Measurements from ENCODE around the gene TMEM132A. TPM values are rescaled to one million over a fixed set of nuclear protein-coding genes. Genes with fewer than 3 reads are reported as not detected.

TMEM132A gene
- total RNA-seq, 1 experiment from 2014 or later = 54.4 TPM

DNA sequence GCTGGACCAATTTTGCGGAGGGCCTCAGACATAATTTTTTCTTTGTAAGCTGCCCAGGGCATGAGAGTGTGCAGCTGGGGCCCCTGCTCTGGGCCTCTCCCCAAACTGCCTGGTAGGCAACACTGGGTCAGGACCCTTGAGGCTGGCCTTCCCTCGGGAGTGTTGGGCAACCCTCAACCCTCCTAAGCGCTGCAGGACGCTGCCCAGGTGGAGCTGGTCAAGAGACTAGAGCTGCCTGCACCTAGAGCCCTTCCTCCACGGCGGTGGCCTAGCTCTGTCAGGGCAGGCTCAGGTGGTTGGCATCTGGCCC lies 505 bp upstream of the TMEM132A start:
- Histone ChIP-seq H3K9me3 (ENCODE audit: insufficient read depth, low read depth) (no peaks in the 10 kb centered on the region), H3K27me3 (ENCODE audit: insufficient read depth, low read depth) (no peaks in the 10 kb centered on the region), H3K4me1 (replicated peaks; ENCODE audit: insufficient read depth) (peaks cover 16% of the 10 kb centered on the region), H3K27ac (no peak overlapping the region), H3K36me3 (ENCODE audit: low read depth) (0 out of 2 replicates have a peak, but pooled peaks cover 19% of the 10 kb centered on the region), H2AFZ (peak overlapping the region; percentile 84), H3K9me2 (ENCODE audit: insufficient read depth) (no peaks in the 10 kb centered on the region), H4K20me1 (ENCODE audit: insufficient read depth) (0 out of 2 replicates have a peak, but pooled peaks cover 4% of the 10 kb centered on the region), H3K79me2 (ENCODE audit: low read depth) (peaks cover 7% of the 10 kb centered on the region), H3K4me2 (peak overlapping the region; percentile 91), H3K4me3 (peak overlapping the region; percentile 74; the same call in 1 of the 2 replicates), H3F3A (ENCODE audit: insufficient read depth, low read depth) (peaks cover 12% of the 10 kb centered on the region; the same call in 1 of the 2 replicates)
- no peak for TF ChIP-seq EZH2 (IDR thresholded peaks at IDR 0.05; ENCODE audit: low read depth)
- TF ChIP-seq, protein P1, sequence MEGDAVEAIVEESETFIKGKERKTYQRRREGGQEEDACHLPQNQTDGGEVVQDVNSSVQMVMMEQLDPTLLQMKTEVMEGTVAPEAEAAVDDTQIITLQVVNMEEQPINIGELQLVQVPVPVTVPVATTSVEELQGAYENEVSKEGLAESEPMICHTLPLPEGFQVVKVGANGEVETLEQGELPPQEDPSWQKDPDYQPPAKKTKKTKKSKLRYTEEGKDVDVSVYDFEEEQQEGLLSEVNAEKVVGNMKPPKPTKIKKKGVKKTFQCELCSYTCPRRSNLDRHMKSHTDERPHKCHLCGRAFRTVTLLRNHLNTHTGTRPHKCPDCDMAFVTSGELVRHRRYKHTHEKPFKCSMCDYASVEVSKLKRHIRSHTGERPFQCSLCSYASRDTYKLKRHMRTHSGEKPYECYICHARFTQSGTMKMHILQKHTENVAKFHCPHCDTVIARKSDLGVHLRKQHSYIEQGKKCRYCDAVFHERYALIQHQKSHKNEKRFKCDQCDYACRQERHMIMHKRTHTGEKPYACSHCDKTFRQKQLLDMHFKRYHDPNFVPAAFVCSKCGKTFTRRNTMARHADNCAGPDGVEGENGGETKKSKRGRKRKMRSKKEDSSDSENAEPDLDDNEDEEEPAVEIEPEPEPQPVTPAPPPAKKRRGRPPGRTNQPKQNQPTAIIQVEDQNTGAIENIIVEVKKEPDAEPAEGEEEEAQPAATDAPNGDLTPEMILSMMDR (conservative IDR thresholded peaks at IDR 0.05) = no peak
- DNase-seq = no peak
- POLR2A ChIA-PET (ENCODE audit: unreplicated experiment) = no interaction called here
- no TSS peak for BruUV-seq (replicated peaks)
- CTCF ChIA-PET = interaction anchor here (0.6 kb wide), 1 partner anchor 24 kb away, joined by 3 read pairs; no protein-coding TSS in a partner anchor
- intact Hi-C loops (cut with micrococcal nuclease; ENCODE audit: unreplicated experiment) = loop anchor here (1.0 to 10.0 kb wide), 4 partner anchors 7 to 941 kb away; partner anchors contain the start of gene CD6

DNA sequence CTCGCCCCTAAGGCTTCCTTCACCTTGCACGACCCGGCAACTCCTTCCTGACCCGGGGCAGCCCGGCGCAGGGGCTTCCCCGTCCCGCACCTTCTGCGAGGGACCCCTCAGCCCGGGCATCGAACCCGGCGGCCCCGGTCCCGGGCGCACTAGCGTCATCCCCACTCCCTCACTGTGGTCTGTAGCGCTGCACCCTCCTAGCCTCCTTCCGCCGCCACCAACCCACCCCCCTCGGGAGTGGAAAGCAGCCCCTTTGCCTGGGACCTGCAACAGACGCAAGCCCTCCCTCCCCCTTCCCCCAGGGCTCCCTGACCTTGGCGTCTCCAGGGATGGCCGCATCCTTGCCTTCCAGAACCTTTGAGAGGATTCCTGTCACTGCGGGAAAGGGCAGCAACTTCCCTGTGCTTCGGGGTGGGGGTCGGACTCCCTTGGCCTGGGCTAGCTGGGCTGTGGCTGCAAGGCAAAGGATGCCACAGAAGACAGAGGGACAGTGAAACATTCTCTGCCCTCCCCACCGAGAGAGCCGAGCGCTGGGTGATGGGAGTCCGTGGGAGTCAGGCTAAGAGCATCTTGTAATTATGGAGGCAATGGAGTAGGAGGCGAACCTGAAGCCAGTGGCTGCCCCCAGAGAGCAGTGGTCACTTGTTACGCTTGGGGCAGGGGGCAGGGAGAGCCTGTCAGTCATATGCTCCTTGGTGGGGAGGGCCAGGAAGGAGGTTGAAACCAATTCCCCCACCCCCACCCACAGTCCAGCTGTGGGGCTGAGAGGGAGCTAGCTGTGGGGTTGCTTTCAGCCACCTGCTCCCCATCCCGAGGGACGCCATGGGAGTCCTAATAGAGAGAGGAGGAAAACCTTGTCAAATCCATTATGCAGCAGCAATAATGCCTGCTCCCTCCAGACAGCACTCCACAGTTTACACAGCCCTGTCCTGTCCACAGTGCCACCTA lies 920 bp downstream of the TMEM132A start:
- intact Hi-C loops (cut with micrococcal nuclease; ENCODE audit: unreplicated experiment) = loop anchor here (1.0 to 10.0 kb wide), 4 partner anchors 9 to 940 kb away; partner anchors contain the start of gene CD6
- DNase-seq = no peak
- POLR2A ChIA-PET (ENCODE audit: unreplicated experiment) = interaction anchor here (0.6 kb wide), 1 partner anchor 18 kb away, joined by 6 read pairs; no protein-coding TSS in a partner anchor

DNA sequence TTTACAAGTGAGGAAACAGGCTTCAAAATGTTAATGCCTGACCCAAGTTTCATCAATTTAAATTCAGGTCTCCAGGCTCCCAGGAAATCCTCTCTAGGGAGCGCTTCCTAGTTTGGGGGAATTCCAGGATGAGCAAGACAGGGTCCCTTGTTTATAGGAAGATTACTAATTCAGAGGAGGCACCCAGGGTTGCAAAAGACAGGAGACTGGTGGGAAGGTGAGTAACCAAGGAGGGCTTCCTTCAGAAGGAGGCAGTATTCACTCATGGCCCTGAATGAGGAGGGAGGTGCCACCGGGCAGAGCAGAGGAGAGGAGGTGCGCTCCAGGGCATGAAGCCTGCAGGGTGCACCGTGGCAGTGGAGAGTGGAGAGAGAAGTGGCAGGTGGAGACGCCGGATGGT lies 1.6 kb downstream of the TMEM132A start:
- peak overlapping the region; percentile 91 for H3K4me2 ChIP-seq
- peaks cover 13% of the 10 kb centered on the region for H3K4me1 ChIP-seq (replicated peaks; ENCODE audit: insufficient read depth)
- ChIA-PET POLR2A (ENCODE audit: unreplicated experiment) (interaction anchor here (0.6 kb wide), 1 partner anchor 17 kb away, joined by 6 read pairs; no protein-coding TSS in a partner anchor), CTCF (no interaction called here)
- BruUV-seq (replicated peaks) = no TSS peak
- peak overlapping the region; percentile 74; the same call in 1 of the 2 replicates for H3K4me3 ChIP-seq
- intact Hi-C loops (cut with micrococcal nuclease; ENCODE audit: unreplicated experiment) = loop anchor here (2.0 to 10.0 kb wide), 3 partner anchors 17 to 939 kb away; partner anchors contain the start of gene CD6
- no peaks in the 10 kb centered on the region for H3K9me3 ChIP-seq (ENCODE audit: insufficient read depth, low read depth)
- TF ChIP-seq, protein P1 (conservative IDR thresholded peaks at IDR 0.05) = no peak
- TF ChIP-seq EZH2 (IDR thresholded peaks at IDR 0.05; ENCODE audit: low read depth) = no peak
- 0 out of 2 replicates have a peak, but pooled peaks cover 5% of the 10 kb centered on the region for H3K36me3 ChIP-seq (ENCODE audit: low read depth)
- H2AFZ ChIP-seq = no peak overlapping the region
- no peaks in the 10 kb centered on the region for H3K9me2 ChIP-seq (ENCODE audit: insufficient read depth)
- no peaks in the 10 kb centered on the region for H4K20me1 ChIP-seq (ENCODE audit: insufficient read depth)
- H3K79me2 ChIP-seq (ENCODE audit: low read depth) = no peaks in the 10 kb centered on the region
- DNase-seq = peak in 1 of 2 experiments; percentile 66
- peaks cover 12% of the 10 kb centered on the region; the same call in 1 of the 2 replicates for H3F3A ChIP-seq (ENCODE audit: insufficient read depth, low read depth)
- H3K27me3 ChIP-seq (ENCODE audit: insufficient read depth, low read depth) = no peaks in the 10 kb centered on the region
- no peak overlapping the region for H3K27ac ChIP-seq

More for the DNA sequence above, 920 bp downstream of the TMEM132A start:
- peak overlapping the region; percentile 74 for H3K4me3 ChIP-seq
- no peaks in the 10 kb centered on the region for H3K9me3 ChIP-seq (ENCODE audit: insufficient read depth, low read depth)
- H3K4me1 ChIP-seq (replicated peaks; ENCODE audit: insufficient read depth) = peaks cover 13% of the 10 kb centered on the region
- 0 out of 2 replicates have a peak, but pooled peaks cover 9% of the 10 kb centered on the region for H3K36me3 ChIP-seq (ENCODE audit: low read depth)
- H4K20me1 ChIP-seq (ENCODE audit: insufficient read depth) = no peaks in the 10 kb centered on the region
- TSS peak; percentile 17 for BruUV-seq (replicated peaks)
- H3K27ac ChIP-seq = no peak overlapping the region
- no peaks in the 10 kb centered on the region for H3K27me3 ChIP-seq (ENCODE audit: insufficient read depth, low read depth)
- no peaks in the 10 kb centered on the region for H3K79me2 ChIP-seq (ENCODE audit: low read depth)
- H2AFZ ChIP-seq = peak overlapping the region; percentile 84
- CTCF ChIA-PET = no interaction called here
- H3K9me2 ChIP-seq (ENCODE audit: insufficient read depth) = no peaks in the 10 kb centered on the region
- peak overlapping the region; percentile 91 for H3K4me2 ChIP-seq
- TF ChIP-seq, protein P1 (conservative IDR thresholded peaks at IDR 0.05) = no peak
- TF ChIP-seq EZH2 (IDR thresholded peaks at IDR 0.05; ENCODE audit: low read depth) = no peak
- peaks cover 12% of the 10 kb centered on the region; the same call in 1 of the 2 replicates for H3F3A ChIP-seq (ENCODE audit: insufficient read depth, low read depth)

Measured in PC-9 (cell line).